Glutamatergic neuron (in vitro differentiated cells): Measurements from ENCODE around the gene EFNB2. TPM values are rescaled to one million over a fixed set of nuclear protein-coding genes. Genes with fewer than 3 reads are reported as not detected.

Experiments used
- DNase-seq: peaks from one replicate; pipeline ENCODE4 v3.0.0; 2022
- H3K27ac Mint-ChIP-seq: one replicate; pipeline ENCODE4 v1.8.0; 2020; ENCODE audit warnings: mild to moderate bottlenecking, mixed read lengths, inconsistent platforms; ENCODE audit not compliant: unreplicated experiment
- H3K27me3 Mint-ChIP-seq: one replicate; pipeline ENCODE4 v1.8.0; 2020; ENCODE audit warnings: mild to moderate bottlenecking, moderate library complexity, mixed read lengths, inconsistent platforms; ENCODE audit not compliant: unreplicated experiment
- H3K36me3 Mint-ChIP-seq: one replicate; pipeline ENCODE4 v1.8.0; 2020; ENCODE audit warnings: mild to moderate bottlenecking, mixed read lengths, inconsistent platforms; ENCODE audit not compliant: unreplicated experiment
- H3K4me1 Mint-ChIP-seq: one replicate; pipeline ENCODE4 v1.8.0; 2020; ENCODE audit warnings: mild to moderate bottlenecking, low read depth, mixed read lengths, inconsistent platforms; ENCODE audit not compliant: unreplicated experiment
- H3K4me3 Mint-ChIP-seq: one replicate; pipeline ENCODE4 v1.8.0; 2020; ENCODE audit warnings: mild to moderate bottlenecking, mixed read lengths, inconsistent platforms; ENCODE audit not compliant: unreplicated experiment
- H3K9me3 Mint-ChIP-seq: one replicate; pipeline ENCODE4 v1.8.0; 2020; ENCODE audit warnings: mild to moderate bottlenecking, moderate library complexity, mixed read lengths, inconsistent platforms; ENCODE audit not compliant: unreplicated experiment
- CTCF ChIP-seq: fragments of 200-600 bp; sonication (generic); IDR thresholded peaks from one replicate; pipeline ENCODE4 v1.5.0; 2021; ENCODE audit not compliant: partially characterized antibody, unreplicated experiment
- total RNA-seq: library from RNA; stranded (reverse); fragmentation: NEBNext Ultra II Directional; extraction: Animal tissue kit (Norgen Biotek cat#: 25700); gene quantifications from one replicate; pipeline ENCODE4 v1.2.1, GENCODE V29; 2021; ENCODE audit not compliant: unreplicated experiment

EFNB2 gene
- total RNA-seq, 1 donor from 2014 or later = 51.1 TPM

- Mint-ChIP-seq H3K4me1 (peaks cover 34% of the 10 kb centered on the region), H3K36me3 (no peaks in the 10 kb centered on the region), H3K9me3 (peaks cover 7% of the 10 kb centered on the region), H3K4me3 (peak within 1 kb of the TSS; percentile 95), H3K27ac (peak within 1 kb of the TSS; percentile 81), H3K27me3 (peaks cover 1% of the 10 kb centered on the region)
- no peak for TF ChIP-seq CTCF
- DNase-seq = peak; percentile 98
Measured at GRCh38 chr13:106567474-106568298, 32.2 kb upstream of the EFNB2 start, which contains the start of gene ARGLU1. Gene ARGLU1, minus strand, starts transcription at chr13:106568137. Its CDS starts 218 bp downstream, at chr13:106567919.

DNA sequence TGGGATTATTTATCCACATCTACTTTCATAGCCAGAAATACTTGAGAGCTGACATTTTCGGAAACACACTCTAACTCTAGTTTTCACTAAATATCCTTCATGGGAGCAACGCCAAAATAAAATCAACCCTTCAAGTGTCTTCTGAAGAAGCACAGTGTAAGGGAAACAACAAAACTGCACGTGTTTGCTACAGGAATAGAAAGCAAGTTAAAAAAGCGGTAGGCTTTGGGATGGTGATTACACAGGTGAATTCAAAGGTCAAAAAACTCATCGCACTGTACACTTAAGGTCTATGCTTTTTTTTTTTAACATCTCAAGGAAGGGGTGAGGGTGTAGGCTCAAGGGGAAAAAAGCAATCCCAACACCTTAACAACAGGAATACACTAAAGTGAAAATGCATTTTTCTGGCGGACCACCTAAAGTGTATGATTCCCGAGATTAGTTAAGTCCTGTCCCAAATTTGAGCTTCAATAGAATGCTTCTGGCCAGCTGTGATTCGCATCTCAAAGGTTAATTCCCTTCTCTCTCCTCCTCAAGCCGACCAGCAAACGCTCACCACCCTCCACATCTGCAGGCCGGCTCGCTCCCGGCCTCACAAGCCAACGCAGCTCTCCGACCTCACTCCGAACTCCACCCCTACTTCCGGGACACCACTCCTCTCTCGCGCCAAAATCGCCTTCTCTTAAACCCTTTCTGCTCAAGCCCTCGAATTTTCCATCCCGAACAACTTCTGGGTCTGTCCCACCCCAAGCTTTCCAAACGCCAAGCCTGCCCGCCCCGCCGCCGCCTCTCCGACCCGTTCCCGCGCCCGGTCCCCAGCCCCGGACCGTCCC is 31.4 kb upstream of the EFNB2 start:
- peak; percentile 54 for DNase-seq

DNA sequence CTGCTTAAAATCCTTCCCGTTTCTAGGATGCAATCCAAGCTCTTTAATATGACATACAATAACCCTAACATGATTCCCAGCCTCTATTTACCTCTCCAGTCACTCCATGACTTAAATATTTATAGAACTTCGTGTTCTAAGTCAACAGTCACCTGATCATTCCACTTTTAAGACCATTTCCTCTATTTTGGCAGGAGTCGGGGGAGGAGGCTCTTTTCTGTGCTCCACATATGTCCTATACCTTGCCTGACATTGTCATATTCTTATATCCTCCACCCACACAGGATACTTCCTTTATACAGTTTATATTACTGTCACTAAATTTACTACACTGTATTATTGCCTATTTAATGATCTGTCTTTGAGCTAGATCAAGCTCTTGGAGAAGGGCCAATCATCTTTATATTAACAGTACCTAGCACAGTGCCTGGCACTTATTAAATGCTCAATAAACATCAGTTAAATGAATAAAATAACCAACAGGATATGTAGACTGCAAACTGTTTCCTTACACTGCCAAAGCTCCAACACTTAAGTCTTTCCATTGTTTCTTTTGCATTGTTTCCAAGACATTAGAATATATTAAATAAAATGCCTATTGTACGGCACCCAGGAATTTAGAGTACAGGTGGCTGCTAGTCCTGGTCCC is 29.8 kb upstream of the EFNB2 start:
- Mint-ChIP-seq H3K27me3 (no peaks in the 10 kb centered on the region), H3K27ac (peak overlapping the region; percentile 14), H3K4me3 (peak overlapping the region; percentile 48), H3K36me3 (no peaks in the 10 kb centered on the region), H3K4me1 (peaks cover 46% of the 10 kb centered on the region), H3K9me3 (peaks cover 5% of the 10 kb centered on the region)
- DNase-seq = no peak
- no peak for TF ChIP-seq CTCF

More for the DNA sequence above, 31.4 kb upstream of the EFNB2 start:
- no peak for TF ChIP-seq CTCF
- Mint-ChIP-seq H3K36me3 (no peaks in the 10 kb centered on the region), H3K27ac (peak overlapping the region; percentile 76), H3K4me3 (peak overlapping the region; percentile 95), H3K27me3 (peaks cover 1% of the 10 kb centered on the region), H3K9me3 (peaks cover 7% of the 10 kb centered on the region), H3K4me1 (peaks cover 37% of the 10 kb centered on the region)

DNA sequence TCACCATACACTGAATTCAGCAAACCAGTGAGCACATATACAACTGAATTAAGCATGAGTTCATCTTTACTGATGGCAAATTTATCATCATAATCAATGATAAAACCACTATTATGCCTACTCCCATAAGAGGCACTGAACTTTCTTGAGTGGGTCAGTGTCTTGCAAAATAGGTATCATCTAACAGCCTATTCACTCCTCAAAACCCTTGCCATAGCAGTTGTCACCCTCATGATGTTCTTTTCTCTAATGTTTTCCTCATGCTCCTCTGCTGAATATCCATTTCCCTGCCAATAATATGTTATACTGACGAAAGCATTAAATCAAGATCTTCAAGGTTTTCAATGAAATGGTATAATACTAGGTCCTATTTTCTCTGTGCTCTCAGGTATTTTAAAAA is 26.8 kb upstream of the EFNB2 start:
- H3K36me3 Mint-ChIP-seq = no peaks in the 10 kb centered on the region
- peaks cover 50% of the 10 kb centered on the region for H3K4me1 Mint-ChIP-seq
- DNase-seq = no peak
- peaks cover 4% of the 10 kb centered on the region for H3K9me3 Mint-ChIP-seq
- H3K27ac Mint-ChIP-seq = no peak overlapping the region
- no peak for TF ChIP-seq CTCF
- no peak overlapping the region for H3K4me3 Mint-ChIP-seq
- H3K27me3 Mint-ChIP-seq = no peaks in the 10 kb centered on the region
